GM12891 (cell line): Measurements from ENCODE around the gene ACAD10.

Experiments used
- PAX5 ChIP-seq: IDR thresholded peaks from 2 replicates; pipeline ENCODE4 v1.6.1; 2011; ENCODE audit warnings: low read length, moderate library complexity, mild to moderate bottlenecking; ENCODE audit not compliant: insufficient read depth, severe bottlenecking
- POLR2A ChIP-seq: IDR thresholded peaks from 2 replicates; pipeline ENCODE4 v1.6.1; 2011; ENCODE audit warnings: low read depth, low read length, control low read depth
- POLR2AphosphoS5 ChIP-seq: IDR thresholded peaks from 2 replicates; pipeline ENCODE4 v1.6.1; 2011; ENCODE audit warnings: low read depth, low read length, control low read depth
- POU2F2 ChIP-seq: IDR thresholded peaks from 2 replicates; pipeline ENCODE4 v1.6.1; 2011; ENCODE audit warnings: low read depth, mild to moderate bottlenecking, control low read depth, low read length, moderate library complexity
- SPI1 ChIP-seq: IDR thresholded peaks from 2 replicates; pipeline ENCODE4 v1.6.1; 2011; ENCODE audit warnings: low read depth, low read length, control low read depth
- TAF1 ChIP-seq: IDR thresholded peaks from 2 replicates; pipeline ENCODE4 v1.6.1; 2011; ENCODE audit warnings: low read depth, low read length, control low read depth

GRCh38 chr12:111705672-111706071, 19.8 kb downstream of the ACAD10 start:
- TF ChIP-seq TAF1 = no peak
- TF ChIP-seq POLR2A = no peak
- no peak for TF ChIP-seq SPI1
- TF ChIP-seq POLR2AphosphoS5 = no peak
- TF ChIP-seq POU2F2 = no peak
- TF ChIP-seq PAX5 = no peak
